ENCODE measurements around the gene STAG1. TPM values are rescaled to one million over a fixed set of nuclear protein-coding genes. Genes with fewer than 3 reads are reported as not detected.
A peak's percentile ranks its signal among the peaks of the same experiment; 100 is the strongest.
"Not testable (repeated sequence)": the region's sequence is repeated elsewhere in the genome, so short reads cannot be mapped to it uniquely, and the experiment has no call there.

Gene STAG1
- total RNA-seq, 4 donors from 2014 or later = 39.3 to 53.3 (median 51.3) TPM

- TF ChIP-seq POLR2A (IDR thresholded peaks at IDR 0.05) (no peak), POLR2AphosphoS5 (IDR thresholded peaks at IDR 0.05) (no peak), CTCF (IDR thresholded peaks at IDR 0.05) (no peak), EP300 (IDR thresholded peaks at IDR 0.05) (no peak)
- 89 to 94% methylated on average over 4 to 5 of the region's 5 CpGs for WGBS, 2 donors (ENCODE audit: low coverage in 1 of 2)
- Histone ChIP-seq H3K9me3 (no peaks in the 10 kb centered on the region), H3K36me3 (peaks cover 0 to 36% of the 10 kb centered on the region in 2 donors), H3K4me3 (no peak overlapping the region), H3K27me3 (no peaks in the 10 kb centered on the region), H3K27ac (no peak overlapping the region), H3K4me1 (peaks cover 6 to 31% (median 9%) of the 10 kb centered on the region in 3 donors)
- ATAC-seq = no peak
Measured at GRCh38 chr3:136346486-136346885, 405.7 kb downstream of the STAG1 start.

GRCh38 chr3:136343873-136344555 is 408.2 kb downstream of the STAG1 start:
- H3K4me3 ChIP-seq = no peak overlapping the region
- H3K36me3 ChIP-seq = peaks cover 0 to 57% of the 10 kb centered on the region in 2 donors

GRCh38 chr3:136343446-136343845 is 408.7 kb downstream of the STAG1 start:
- no peak for ATAC-seq
- H3K9me3 ChIP-seq = no peaks in the 10 kb centered on the region
- 82 to 87% methylated on average over 2 of the region's 2 CpGs for WGBS, 2 donors (ENCODE audit: low coverage in 1 of 2)
- H3K27me3 ChIP-seq = no peaks in the 10 kb centered on the region
- TF ChIP-seq CTCF (IDR thresholded peaks at IDR 0.05) = no peak
- no peak for TF ChIP-seq EP300 (IDR thresholded peaks at IDR 0.05)
- no peak for TF ChIP-seq POLR2AphosphoS5 (IDR thresholded peaks at IDR 0.05)
- TF ChIP-seq POLR2A (IDR thresholded peaks at IDR 0.05) = no peak
- peaks cover 0 to 54% of the 10 kb centered on the region in 2 donors for H3K36me3 ChIP-seq
- H3K27ac ChIP-seq = no peak overlapping the region
- H3K4me3 ChIP-seq = no peak overlapping the region
- peaks cover 4 to 12% (median 6%) of the 10 kb centered on the region in 3 donors for H3K4me1 ChIP-seq

More at GRCh38 chr3:136343873-136344555, 408.2 kb downstream of the STAG1 start:
- Histone ChIP-seq H3K4me1 (peaks cover 4 to 12% (median 6%) of the 10 kb centered on the region in 3 donors), H3K27ac (no peak overlapping the region), H3K27me3 (no peaks in the 10 kb centered on the region), H3K9me3 (no peaks in the 10 kb centered on the region)
- peak; percentile 79 for ATAC-seq
- 37 to 39% methylated on average over 5 of the region's 5 CpGs for WGBS, 2 donors (ENCODE audit: low coverage in 1 of 2)
- TF ChIP-seq POLR2A (IDR thresholded peaks at IDR 0.05) = no peak
- TF ChIP-seq POLR2AphosphoS5 (IDR thresholded peaks at IDR 0.05) = peak; percentile 79
- no peak for TF ChIP-seq CTCF (IDR thresholded peaks at IDR 0.05)

- H3K4me1 ChIP-seq = no peaks in the 10 kb centered on the region
- no peaks in the 10 kb centered on the region for H3K27me3 ChIP-seq
- H3K9me3 ChIP-seq = no peaks in the 10 kb centered on the region
- TF ChIP-seq CTCF (IDR thresholded peaks at IDR 0.05) (no peak), POLR2AphosphoS5 (IDR thresholded peaks at IDR 0.05) (no peak), POLR2A (IDR thresholded peaks at IDR 0.05) (no peak), EP300 (IDR thresholded peaks at IDR 0.05) (no peak)
- H3K27ac ChIP-seq = no peak overlapping the region
- no peak overlapping the region for H3K4me3 ChIP-seq
- no peak for ATAC-seq
- peaks cover 0 to 80% of the 10 kb centered on the region in 2 donors for H3K36me3 ChIP-seq
- 79 to 89% methylated on average over 3 to 4 of the region's 4 CpGs for WGBS, 2 donors (ENCODE audit: low coverage in 1 of 2)
Measured at GRCh38 chr3:136336329-136337100, 415.7 kb downstream of the STAG1 start.

- peaks cover 0 to 72% of the 10 kb centered on the region in 2 donors for H3K36me3 ChIP-seq
- not testable (repeated sequence) for H3K4me1 ChIP-seq, H3K27me3 ChIP-seq, H3K4me3 ChIP-seq, ATAC-seq, H3K27ac ChIP-seq, H3K9me3 ChIP-seq
- 100% methylated on average over 4 of the region's 6 CpGs; no CpG with 5 or more reads in 1 of the 2 donors for WGBS, 2 donors (ENCODE audit: low coverage in 1 of 2)
Measured at GRCh38 chr3:136334726-136335125, 417.5 kb downstream of the STAG1 start.
